HepG2 (cell line): ENCODE results near the gene GNAI2. TPM values are rescaled to one million over a fixed set of nuclear protein-coding genes. Genes with fewer than 3 reads are reported as not detected.

Experiments
- DPF2 ChIP-seq: sonication (generic); formaldehyde crosslinking; IDR thresholded peaks from 2 replicates; pipeline ENCODE4 v1.4.0; 2020; ENCODE audit warnings: mild to moderate bottlenecking, low read depth, missing genetic modification reagents, borderline replicate concordance
- EHMT2 ChIP-seq: fragments of 200-600 bp; sonication (generic); IDR thresholded peaks from 2 replicates; pipeline ENCODE4 v1.7.0; 2017; ENCODE audit warnings: antibody characterized with exemption, low read depth, low read length, borderline replicate concordance
- GFI1 ChIP-seq: sonication (generic); formaldehyde crosslinking; IDR thresholded peaks from 2 replicates; pipeline ENCODE4 v1.5.0; 2020; ENCODE audit warnings: missing genetic modification reagents, mild to moderate bottlenecking, borderline replicate concordance
- HNRNPUL1 ChIP-seq: fragments of 200-400 bp; formaldehyde crosslinking; IDR thresholded peaks from 2 replicates; pipeline ENCODE4 v1.6.1; 2017; ENCODE audit warnings: low read depth, mild to moderate bottlenecking, low read length, moderate library complexity
- KLF13 ChIP-seq: sonication (generic); formaldehyde crosslinking; IDR thresholded peaks from 2 replicates; pipeline ENCODE4 v1.4.0; 2020; ENCODE audit warnings: mild to moderate bottlenecking, missing genetic modification reagents
- MXD4 ChIP-seq: IDR thresholded peaks from 2 replicates; pipeline ENCODE4 v1.6.1; 2016; ENCODE audit warnings: mild to moderate bottlenecking, missing biosample characterization, missing genetic modification reagents
- NFE2L1 ChIP-seq: sonication (generic); formaldehyde crosslinking; IDR thresholded peaks from 2 replicates; pipeline ENCODE4 v1.4.0; 2020; ENCODE audit warnings: missing genetic modification reagents, mild to moderate bottlenecking, borderline replicate concordance
- PHF21A ChIP-seq: sonication (generic); formaldehyde crosslinking; IDR thresholded peaks from 2 replicates; pipeline ENCODE4 v1.5.0; 2020; ENCODE audit warnings: mild to moderate bottlenecking, missing genetic modification reagents
- RBAK ChIP-seq: sonication (generic); formaldehyde crosslinking; IDR thresholded peaks from 2 replicates; pipeline ENCODE4 v1.5.1; 2020; ENCODE audit warnings: mild to moderate bottlenecking, missing genetic modification reagents
- SP5 ChIP-seq: IDR thresholded peaks from 2 replicates; pipeline ENCODE4 v1.6.1; 2016; ENCODE audit warnings: low read depth, borderline replicate concordance
- ZC3H4 ChIP-seq: sonication (generic); formaldehyde crosslinking; IDR thresholded peaks from 2 replicates; pipeline ENCODE4 v1.4.0; 2020; ENCODE audit warnings: missing genetic modification reagents, borderline replicate concordance
- ZFP36 ChIP-seq: fragments of 150-350 bp; IDR thresholded peaks from 2 replicates; pipeline ENCODE4 v1.6.1; 2018; ENCODE audit warnings: borderline replicate concordance, low read length, low read depth; ENCODE audit not compliant: partially characterized antibody
- ZFY ChIP-seq: sonication (generic); formaldehyde crosslinking; IDR thresholded peaks from 2 replicates; pipeline ENCODE4 v1.4.0; 2020; ENCODE audit warnings: missing genetic modification reagents
- ZNF180 ChIP-seq: sonication (generic); formaldehyde crosslinking; IDR thresholded peaks from 2 replicates; pipeline ENCODE4 v1.4.0; 2020; ENCODE audit warnings: low read depth, missing genetic modification reagents, borderline replicate concordance
- ZNF337 ChIP-seq: sonication (generic); formaldehyde crosslinking; IDR thresholded peaks from 2 replicates; pipeline ENCODE4 v1.5.1; 2020; ENCODE audit warnings: missing genetic modification reagents, low read depth, mild to moderate bottlenecking, borderline replicate concordance
- ZNF34 ChIP-seq: sonication (generic); formaldehyde crosslinking; IDR thresholded peaks from 2 replicates; pipeline ENCODE4 v1.4.0; 2020; ENCODE audit warnings: mild to moderate bottlenecking, missing genetic modification reagents, borderline replicate concordance
- ZNF781 ChIP-seq: sonication (generic); formaldehyde crosslinking; IDR thresholded peaks from 2 replicates; pipeline ENCODE4 v1.5.1; 2020; ENCODE audit warnings: borderline replicate concordance, mild to moderate bottlenecking, missing genetic modification reagents; ENCODE audit errors: not compliant biosample characterization
- polyA plus RNA-seq, 8 experiments: library from polyadenylated mRNA; depleted of rRNA in 3 of 8; stranded (reverse) in 7 of 8; unstranded in 1 of 8; fragments of >200 nt; fragmentation: Illumina TruSeq in 4 of 8; extraction: Trizol in 4 of 8; gene quantifications; 2 replicates each; pipeline versions ENCODE4 v1.2.1 to v1.2.3, GENCODE V29; 2011 to 2016; ENCODE audit warnings: low read depth in 4 of 8, missing spikeins in 1 of 8, mixed read lengths in 1 of 8; ENCODE audit not compliant: insufficient read depth in 1 of 8
- total RNA-seq, 5 experiments: library from RNA; depleted of rRNA; stranded (reverse); fragments of >200 nt; fragmentation: Illumina TruSeq; extraction: Trizol; gene quantifications; 2 replicates each; pipeline ENCODE4 v1.2.3, GENCODE V29; 2016; ENCODE audit warnings: low read depth in 1 of 5
- TF ChIP-seq, protein P1 (sequence below): sonication (generic); formaldehyde crosslinking; IDR thresholded peaks from 2 replicates; pipeline ENCODE4 v1.4.0; 2020; ENCODE audit warnings: mild to moderate bottlenecking, missing genetic modification reagents
- TF ChIP-seq, protein P2 (sequence below): sonication (generic); formaldehyde crosslinking; IDR thresholded peaks from one replicate; pipeline ENCODE4 v1.5.1; 2020; ENCODE audit warnings: mild to moderate bottlenecking, missing genetic modification reagents; ENCODE audit errors: not compliant biosample characterization
- TF ChIP-seq, protein P3 (sequence below): sonication (generic); formaldehyde crosslinking; IDR thresholded peaks from 2 replicates; pipeline ENCODE4 v1.4.0; 2020; ENCODE audit warnings: mild to moderate bottlenecking, low read depth, missing genetic modification reagents

The GNAI2 gene
- total and polyA plus RNA-seq, 2 of the 13 experiments (the other 11 are each of a cell fraction or from before 2014, with no cell fraction given), result 51.1 to 66.2 TPM

DNA sequence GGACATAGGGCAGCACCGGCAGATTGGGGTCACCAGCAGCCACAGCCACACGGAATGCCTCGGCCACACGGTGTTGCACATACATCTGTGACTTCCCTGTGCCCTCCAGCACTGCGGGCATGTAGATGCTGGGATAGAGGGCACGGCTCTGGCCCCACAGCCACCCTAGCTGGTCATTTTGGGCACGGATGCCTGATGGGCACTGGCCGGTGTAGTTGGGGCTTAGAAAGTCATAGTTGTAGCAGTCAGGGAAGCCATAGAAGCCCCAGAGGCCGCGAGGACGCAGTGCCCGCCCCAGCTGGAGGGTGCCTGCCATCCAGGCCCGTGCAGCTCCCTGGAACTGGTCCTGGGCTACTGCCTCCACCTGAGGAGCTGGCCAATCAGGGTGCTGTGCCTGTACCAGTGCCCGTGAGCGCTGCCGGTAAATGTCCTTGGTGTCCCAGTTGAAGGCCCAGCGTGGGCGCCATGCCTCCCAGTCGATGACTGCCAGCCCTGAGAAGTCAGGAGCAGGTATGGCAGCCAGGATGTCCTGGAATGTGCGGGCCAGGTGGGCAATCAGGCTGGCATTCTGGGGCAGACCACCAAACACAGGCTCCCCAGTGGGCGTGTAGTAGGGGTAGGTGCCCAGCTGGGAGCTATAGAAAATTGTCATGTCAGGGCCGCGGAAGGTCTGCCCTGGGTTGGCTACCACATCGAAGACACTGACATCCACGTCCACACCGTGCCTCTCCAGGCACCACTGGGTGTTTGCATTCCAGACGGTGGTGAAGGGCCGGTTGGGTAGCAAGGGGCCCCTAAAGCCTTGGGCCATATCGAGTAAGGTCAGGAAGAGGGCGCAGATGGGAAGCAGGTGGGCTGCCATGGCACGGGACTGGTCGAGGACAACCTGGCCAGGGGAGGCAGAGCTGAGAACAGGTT is 66.3 kb downstream of the GNAI2 start (continued):
- no peak for TF ChIP-seq GFI1 (CRISPR knock-in tag)
- TF ChIP-seq, protein P1, sequence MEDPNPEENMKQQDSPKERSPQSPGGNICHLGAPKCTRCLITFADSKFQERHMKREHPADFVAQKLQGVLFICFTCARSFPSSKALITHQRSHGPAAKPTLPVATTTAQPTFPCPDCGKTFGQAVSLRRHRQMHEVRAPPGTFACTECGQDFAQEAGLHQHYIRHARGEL, result no peak
- no peak for TF ChIP-seq ZNF781 (CRISPR knock-in tag)
- TF ChIP-seq ZFY (CRISPR knock-in tag), result no peak
- TF ChIP-seq MXD4 (CRISPR knock-in tag), result no peak
- TF ChIP-seq ZFP36, result no peak
- no peak for TF ChIP-seq ZNF34 (CRISPR knock-in tag)
- TF ChIP-seq PHF21A (CRISPR knock-in tag), result no peak
- TF ChIP-seq ZNF337 (CRISPR knock-in tag), result no peak; the same call in 1 of the 2 replicates
- TF ChIP-seq, protein P2, sequence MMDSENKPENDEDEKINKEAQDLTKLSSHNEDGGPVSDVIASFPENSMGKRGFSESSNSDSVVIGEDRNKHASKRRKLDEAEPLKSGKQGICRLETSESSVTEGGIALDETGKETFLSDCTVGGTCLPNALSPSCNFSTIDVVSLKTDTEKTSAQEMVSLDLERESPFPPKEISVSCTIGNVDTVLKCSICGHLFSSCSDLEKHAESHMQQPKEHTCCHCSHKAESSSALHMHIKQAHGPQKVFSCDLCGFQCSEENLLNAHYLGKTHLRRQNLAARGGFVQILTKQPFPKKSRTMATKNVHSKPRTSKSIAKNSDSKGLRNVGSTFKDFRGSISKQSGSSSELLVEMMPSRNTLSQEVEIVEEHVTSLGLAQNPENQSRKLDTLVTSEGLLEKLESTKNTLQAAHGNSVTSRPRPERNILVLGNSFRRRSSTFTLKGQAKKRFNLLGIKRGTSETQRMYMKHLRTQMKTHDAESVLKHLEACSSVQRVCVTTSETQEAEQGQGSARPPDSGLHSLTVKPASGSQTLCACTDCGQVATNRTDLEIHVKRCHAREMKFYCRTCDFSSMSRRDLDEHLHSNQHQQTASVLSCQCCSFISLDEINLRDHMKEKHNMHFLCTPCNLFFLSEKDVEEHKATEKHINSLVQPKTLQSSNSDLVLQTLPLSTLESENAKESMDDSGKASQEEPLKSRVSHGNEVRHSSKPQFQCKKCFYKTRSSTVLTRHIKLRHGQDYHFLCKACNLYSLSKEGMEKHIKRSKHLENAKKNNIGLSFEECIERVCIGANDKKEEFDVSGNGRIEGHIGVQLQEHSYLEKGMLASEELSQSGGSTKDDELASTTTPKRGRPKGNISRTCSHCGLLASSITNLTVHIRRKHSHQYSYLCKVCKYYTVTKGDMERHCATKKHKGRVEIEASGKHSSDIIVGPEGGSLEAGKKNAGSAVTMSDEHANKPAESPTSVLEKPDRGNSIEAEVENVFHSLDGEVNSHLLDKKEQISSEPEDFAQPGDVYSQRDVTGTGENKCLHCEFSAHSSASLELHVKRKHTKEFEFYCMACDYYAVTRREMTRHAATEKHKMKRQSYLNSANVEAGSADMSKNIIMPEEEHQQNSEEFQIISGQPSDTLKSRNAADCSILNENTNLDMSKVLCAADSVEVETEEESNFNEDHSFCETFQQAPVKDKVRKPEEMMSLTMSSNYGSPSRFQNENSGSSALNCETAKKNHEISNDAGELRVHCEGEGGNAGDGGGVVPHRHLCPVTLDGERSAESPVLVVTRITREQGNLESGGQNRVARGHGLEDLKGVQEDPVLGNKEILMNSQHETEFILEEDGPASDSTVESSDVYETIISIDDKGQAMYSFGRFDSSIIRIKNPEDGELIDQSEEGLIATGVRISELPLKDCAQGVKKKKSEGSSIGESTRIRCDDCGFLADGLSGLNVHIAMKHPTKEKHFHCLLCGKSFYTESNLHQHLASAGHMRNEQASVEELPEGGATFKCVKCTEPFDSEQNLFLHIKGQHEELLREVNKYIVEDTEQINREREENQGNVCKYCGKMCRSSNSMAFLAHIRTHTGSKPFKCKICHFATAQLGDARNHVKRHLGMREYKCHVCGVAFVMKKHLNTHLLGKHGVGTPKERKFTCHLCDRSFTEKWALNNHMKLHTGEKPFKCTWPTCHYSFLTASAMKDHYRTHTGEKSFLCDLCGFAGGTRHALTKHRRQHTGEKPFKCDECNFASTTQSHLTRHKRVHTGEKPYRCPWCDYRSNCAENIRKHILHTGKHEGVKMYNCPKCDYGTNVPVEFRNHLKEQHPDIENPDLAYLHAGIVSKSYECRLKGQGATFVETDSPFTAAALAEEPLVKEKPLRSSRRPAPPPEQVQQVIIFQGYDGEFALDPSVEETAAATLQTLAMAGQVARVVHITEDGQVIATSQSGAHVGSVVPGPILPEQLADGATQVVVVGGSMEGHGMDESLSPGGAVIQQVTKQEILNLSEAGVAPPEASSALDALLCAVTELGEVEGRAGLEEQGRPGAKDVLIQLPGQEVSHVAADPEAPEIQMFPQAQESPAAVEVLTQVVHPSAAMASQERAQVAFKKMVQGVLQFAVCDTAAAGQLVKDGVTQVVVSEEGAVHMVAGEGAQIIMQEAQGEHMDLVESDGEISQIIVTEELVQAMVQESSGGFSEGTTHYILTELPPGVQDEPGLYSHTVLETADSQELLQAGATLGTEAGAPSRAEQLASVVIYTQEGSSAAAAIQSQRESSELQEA (CRISPR knock-in tag), result no peak
- TF ChIP-seq NFE2L1, result no peak
- no peak for TF ChIP-seq KLF13 (CRISPR knock-in tag)
- no peak for TF ChIP-seq RBAK (CRISPR knock-in tag)
- TF ChIP-seq ZC3H4 (CRISPR knock-in tag), result no peak
- no peak for TF ChIP-seq EHMT2
- 0 out of 2 replicates have a peak, but pooled peaks have one; percentile 61 for TF ChIP-seq ZNF180 (CRISPR knock-in tag)
- TF ChIP-seq, protein P3, sequence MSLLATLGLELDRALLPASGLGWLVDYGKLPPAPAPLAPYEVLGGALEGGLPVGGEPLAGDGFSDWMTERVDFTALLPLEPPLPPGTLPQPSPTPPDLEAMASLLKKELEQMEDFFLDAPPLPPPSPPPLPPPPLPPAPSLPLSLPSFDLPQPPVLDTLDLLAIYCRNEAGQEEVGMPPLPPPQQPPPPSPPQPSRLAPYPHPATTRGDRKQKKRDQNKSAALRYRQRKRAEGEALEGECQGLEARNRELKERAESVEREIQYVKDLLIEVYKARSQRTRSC (CRISPR knock-in tag), result no peak
- no peak for TF ChIP-seq HNRNPUL1
- no peak for TF ChIP-seq SP5 (CRISPR knock-in tag)
- TF ChIP-seq DPF2, result no peak
